GM10266 (cell line): ENCODE data around the gene ASF1B.

ENCODE experiments used
- DNase-seq: peaks from one replicate; pipeline ENCODE4 v3.0.0; 2012; ENCODE audit errors: extremely low spot score
- CTCF ChIP-seq: IDR thresholded peaks from 2 replicates; pipeline ENCODE4 v1.5.1; 2012; ENCODE audit warnings: mild to moderate bottlenecking, low read depth; ENCODE audit not compliant: control insufficient read depth, insufficient read depth; ENCODE audit errors: missing control alignments

The ASF1B gene

GRCh38 chr19:14127929-14128509 lies 8.4 kb downstream of the ASF1B start:
- TF ChIP-seq CTCF = no peak
- no peak for DNase-seq

- no peak for DNase-seq
- TF ChIP-seq CTCF = no peak
Measured at GRCh38 chr19:14127176-14127575, 9.2 kb downstream of the ASF1B start.

GRCh38 chr19:14122924-14123323 lies 13.5 kb downstream of the ASF1B start:
- no peak for TF ChIP-seq CTCF
- no peak for DNase-seq

GRCh38 chr19:14120497-14120780 lies 15.9 kb downstream of the ASF1B start:
- DNase-seq = no peak
- no peak for TF ChIP-seq CTCF

- DNase-seq = peak; percentile 3
- no peak for TF ChIP-seq CTCF
Measured at GRCh38 chr19:14119644-14120496, 16.5 kb downstream of the ASF1B start.

GRCh38 chr19:14119146-14119545 lies 17.2 kb downstream of the ASF1B start:
- no peak for DNase-seq
- TF ChIP-seq CTCF = no peak
